ENCODE results near the gene CLASRP.
A peak's percentile ranks its signal among the peaks of the same experiment; 100 is the strongest.

- TF ChIP-seq POLR2AphosphoS5 (IDR thresholded peaks at IDR 0.05; ENCODE audit: low read depth, low read length) (peak; percentile 66; the same call in 1 of the 2 replicates), POLR2A (IDR thresholded peaks at IDR 0.05; ENCODE audit: low read depth, low read length) (0 out of 2 replicates have a peak, but pooled peaks have one; percentile 11), TAF1 (IDR thresholded peaks at IDR 0.05; ENCODE audit: low read depth, low read length) (no peak), POU2F2 (IDR thresholded peaks at IDR 0.05; ENCODE audit: low read depth, low read length) (no peak), SPI1 (IDR thresholded peaks at IDR 0.05; ENCODE audit: low read depth, low read length) (no peak), PAX5 (IDR thresholded peaks at IDR 0.05; ENCODE audit: insufficient read depth, low read length, severe bottlenecking) (no peak)
These were observed 32.2 kb downstream of the CLASRP start for GRCh38 chr19:45070861-45071544.

Data from GM12891 (cell line).